ENCODE results near the gene CEP295NL.

DNA sequence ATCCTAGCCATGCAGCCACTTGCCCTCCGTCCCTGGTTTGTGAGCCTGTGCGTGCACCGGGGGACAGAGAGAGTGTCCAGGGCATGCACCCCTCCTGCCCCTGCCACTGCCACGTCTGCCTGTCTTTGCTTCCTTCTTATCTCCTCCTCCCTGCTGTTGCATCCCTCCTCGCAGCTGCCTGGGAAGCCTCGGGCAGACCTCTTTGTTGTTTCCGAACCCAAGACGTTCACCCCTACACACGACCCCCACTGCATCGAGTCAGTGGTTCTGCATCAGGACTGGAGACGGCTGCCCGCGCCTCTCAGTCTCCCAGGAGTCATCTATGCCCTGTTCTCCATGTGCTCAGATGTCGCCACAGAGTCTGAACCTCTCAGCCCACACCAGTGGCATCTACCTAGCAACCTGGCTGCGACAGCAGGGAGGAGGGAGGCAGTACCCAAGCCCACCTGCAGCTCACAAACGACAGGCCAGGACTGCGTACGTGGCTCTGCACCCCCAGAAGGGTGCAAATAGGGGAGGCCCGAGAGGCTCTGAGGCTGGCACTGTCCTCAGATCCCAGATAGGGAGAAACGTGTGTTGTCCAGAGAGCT, 17.0 kb upstream of the CEP295NL start:
- TF ChIP-seq EZH2 (IDR thresholded peaks at IDR 0.05; ENCODE audit: low read length, unreplicated experiment), result no peak
- TF ChIP-seq, protein P1, sequence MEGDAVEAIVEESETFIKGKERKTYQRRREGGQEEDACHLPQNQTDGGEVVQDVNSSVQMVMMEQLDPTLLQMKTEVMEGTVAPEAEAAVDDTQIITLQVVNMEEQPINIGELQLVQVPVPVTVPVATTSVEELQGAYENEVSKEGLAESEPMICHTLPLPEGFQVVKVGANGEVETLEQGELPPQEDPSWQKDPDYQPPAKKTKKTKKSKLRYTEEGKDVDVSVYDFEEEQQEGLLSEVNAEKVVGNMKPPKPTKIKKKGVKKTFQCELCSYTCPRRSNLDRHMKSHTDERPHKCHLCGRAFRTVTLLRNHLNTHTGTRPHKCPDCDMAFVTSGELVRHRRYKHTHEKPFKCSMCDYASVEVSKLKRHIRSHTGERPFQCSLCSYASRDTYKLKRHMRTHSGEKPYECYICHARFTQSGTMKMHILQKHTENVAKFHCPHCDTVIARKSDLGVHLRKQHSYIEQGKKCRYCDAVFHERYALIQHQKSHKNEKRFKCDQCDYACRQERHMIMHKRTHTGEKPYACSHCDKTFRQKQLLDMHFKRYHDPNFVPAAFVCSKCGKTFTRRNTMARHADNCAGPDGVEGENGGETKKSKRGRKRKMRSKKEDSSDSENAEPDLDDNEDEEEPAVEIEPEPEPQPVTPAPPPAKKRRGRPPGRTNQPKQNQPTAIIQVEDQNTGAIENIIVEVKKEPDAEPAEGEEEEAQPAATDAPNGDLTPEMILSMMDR (conservative IDR thresholded peaks at IDR 0.05; ENCODE audit: low read depth, low read length), result no peak
